ENCODE data around the gene TP53I3.
A peak's percentile ranks its signal among the peaks of the same experiment; 100 is the strongest.
"Not testable (repeated sequence)": the region's sequence is repeated elsewhere in the genome, so short reads cannot be mapped to it uniquely, and the experiment has no call there.

Gene TP53I3

DNA sequence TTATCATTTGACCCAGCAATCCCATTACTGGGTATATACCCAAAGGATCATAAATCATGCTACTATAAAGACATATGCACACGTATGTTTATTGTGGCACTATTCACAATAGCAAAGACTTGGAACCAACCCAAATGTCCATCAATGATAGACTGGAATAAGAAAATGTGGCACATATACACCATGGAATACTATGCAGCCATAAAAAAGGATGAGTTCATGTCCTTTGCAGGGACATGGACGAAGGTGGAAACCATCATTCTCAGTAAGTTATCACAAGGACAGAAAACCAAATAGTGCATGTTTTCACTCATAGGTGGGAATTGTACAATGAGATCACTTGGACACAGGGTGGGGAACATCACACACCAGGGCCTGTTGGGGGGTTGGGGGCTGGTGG lies 16.1 kb upstream of the TP53I3 start:
- DNase-seq (ENCODE audit: low read depth in 2 of 2), result not testable (repeated sequence)

DNA sequence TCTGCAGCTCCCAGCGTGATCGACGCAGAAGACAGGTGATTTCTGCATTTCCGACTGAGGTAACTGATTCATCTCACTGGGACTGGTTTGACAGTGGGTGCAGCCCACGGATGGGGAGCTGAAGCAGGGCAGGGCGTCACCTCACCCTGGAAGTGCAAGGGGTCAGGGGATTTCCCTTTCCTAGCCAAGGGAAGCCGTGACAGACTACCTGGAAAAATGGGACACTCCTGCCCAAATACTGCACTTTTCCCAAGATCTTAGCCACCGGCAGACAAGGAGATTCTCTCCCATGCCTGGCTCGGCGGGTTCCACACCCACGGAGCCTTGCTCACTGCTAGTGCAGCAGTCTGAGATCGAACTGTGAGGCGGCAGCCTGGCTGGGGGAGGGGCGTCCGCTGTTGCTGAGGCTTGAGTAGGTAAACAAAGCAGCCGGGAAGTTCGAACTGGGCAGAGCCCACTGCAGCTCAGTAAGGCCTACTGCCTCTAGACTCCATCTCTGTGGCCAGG lies 10.6 kb upstream of the TP53I3 start:
- DNase-seq (ENCODE audit: low read depth in 2 of 2), result not testable (repeated sequence)

- DNase-seq (ENCODE audit: low read depth in 2 of 2), result not testable (repeated sequence)
Measured at GRCh38 chr2:24093270-24093669, 8.6 kb upstream of the TP53I3 start.

GRCh38 chr2:24088821-24089359 lies 4.3 kb upstream of the TP53I3 start:
- DNase-seq (ENCODE audit: low read depth in 2 of 2), result no peak

DNA sequence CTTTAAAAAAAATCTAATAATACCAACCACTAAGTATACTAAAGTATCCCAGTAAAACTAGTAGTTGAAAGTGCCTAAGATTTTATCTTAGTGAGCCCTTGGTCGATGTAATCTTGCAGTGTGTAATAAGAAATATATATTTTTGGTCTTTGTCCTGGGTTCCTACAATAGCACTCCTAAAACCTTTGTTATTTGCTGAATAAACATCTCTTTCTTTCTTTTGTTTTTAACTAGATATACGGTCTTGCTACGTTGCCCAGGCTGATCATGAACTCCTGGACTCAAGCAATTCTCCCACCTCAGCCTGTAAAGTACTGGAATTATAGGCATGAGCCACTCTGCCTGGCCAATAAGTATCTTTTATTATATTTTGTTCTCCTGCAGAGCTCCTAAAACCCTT lies 2.4 kb upstream of the TP53I3 start:
- DNase-seq (ENCODE audit: low read depth in 2 of 2), result no peak

- DNase-seq (ENCODE audit: low read depth in 2 of 2), result no peak
Measured at GRCh38 chr2:24086241-24086640, 1.6 kb upstream of the TP53I3 start.

- no peak for DNase-seq (ENCODE audit: low read depth in 2 of 2)
Measured at GRCh38 chr2:24085200-24085489, 511 bp upstream of the TP53I3 start.

GRCh38 chr2:24083567-24084385 lies 858 bp downstream of the TP53I3 start:
- no peak for DNase-seq (ENCODE audit: low read depth in 2 of 2)

GRCh38 chr2:24082787-24083566 lies 1.7 kb downstream of the TP53I3 start:
- no peak for DNase-seq (ENCODE audit: low read depth in 2 of 2)

GRCh38 chr2:24080701-24081100 lies 3.9 kb downstream of the TP53I3 start:
- DNase-seq (ENCODE audit: low read depth in 2 of 2), result no peak

DNA sequence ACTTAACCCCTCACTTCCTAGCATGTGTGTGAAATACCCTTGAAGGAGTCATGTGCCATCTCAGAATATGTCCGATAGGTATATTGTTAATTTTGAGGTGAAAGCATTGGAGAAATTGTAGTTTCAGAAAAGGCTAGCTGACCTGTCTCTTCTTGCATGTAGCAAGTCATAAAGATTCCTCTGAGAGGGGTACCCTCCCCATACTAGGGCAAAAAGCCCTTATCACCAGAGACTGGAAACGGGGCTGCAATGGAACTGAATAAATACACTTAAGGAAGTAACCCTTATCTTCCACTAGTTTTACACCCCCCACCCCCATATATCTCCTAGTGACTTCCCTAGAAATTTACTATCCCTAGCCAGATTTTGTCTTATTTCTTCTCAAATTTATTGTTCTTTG lies 6.8 kb downstream of the TP53I3 start:
- no peak for DNase-seq (ENCODE audit: low read depth in 2 of 2)

GRCh38 chr2:24077535-24077877 lies 7.1 kb downstream of the TP53I3 start:
- DNase-seq (ENCODE audit: low read depth in 2 of 2), result no peak

GRCh38 chr2:24076849-24077534 lies 7.6 kb downstream of the TP53I3 start:
- DNase-seq (ENCODE audit: low read depth in 2 of 2), result no peak

- peak; percentile 98 to 100 for DNase-seq (ENCODE audit: low read depth in 2 of 2)
Measured at GRCh38 chr2:24075915-24076848, 8.5 kb downstream of the TP53I3 start, which contains the start of gene SF3B6. TSS of gene SF3B6 (minus strand) at chr2:24076326. CDS start at chr2:24076229, 97 bp downstream.

- DNase-seq (ENCODE audit: low read depth in 2 of 2), result no peak
Measured at GRCh38 chr2:24075259-24075658, 9.4 kb downstream of the TP53I3 start.

DNA sequence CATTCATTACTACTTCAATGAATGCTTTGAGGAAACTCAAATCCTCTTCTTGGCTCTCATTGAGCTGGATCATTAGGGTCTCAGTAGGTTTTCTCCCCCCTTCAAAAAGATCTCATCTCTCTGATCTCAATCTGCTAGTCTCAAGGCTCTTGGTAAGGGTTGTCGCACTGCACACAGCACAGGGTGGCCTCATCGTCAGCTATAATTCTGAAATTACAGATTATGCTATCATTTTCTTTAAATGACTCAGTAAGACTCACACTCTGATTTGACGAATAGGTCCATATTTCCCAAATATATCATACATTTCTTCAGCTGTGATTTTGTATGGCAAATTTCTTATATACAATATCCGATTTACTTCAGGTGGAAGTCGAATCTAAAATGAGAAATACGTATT lies 10.8 kb downstream of the TP53I3 start:
- no peak for DNase-seq (ENCODE audit: low read depth in 2 of 2)

DNA sequence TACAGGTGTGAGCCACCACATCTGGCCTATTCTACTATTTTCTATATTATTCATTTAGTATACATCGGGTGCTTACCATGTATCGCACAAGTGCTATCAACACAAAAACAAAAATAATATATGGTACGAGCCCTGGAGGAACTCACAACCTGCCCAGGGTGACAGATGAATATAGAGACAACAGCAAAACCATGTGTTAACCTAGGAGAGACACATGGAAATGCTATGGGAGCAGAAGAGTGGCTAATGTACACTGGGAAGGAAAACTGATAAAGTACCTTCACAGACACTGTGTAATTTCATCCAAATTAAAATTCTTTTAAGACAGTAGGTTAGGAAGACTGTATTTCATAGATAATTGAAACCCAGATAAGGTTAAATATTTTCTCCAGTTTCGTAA lies 12.4 kb downstream of the TP53I3 start:
- no peak for DNase-seq (ENCODE audit: low read depth in 2 of 2)

GRCh38 chr2:24065341-24065740 lies 19.3 kb downstream of the TP53I3 start:
- DNase-seq (ENCODE audit: low read depth in 2 of 2), result no peak

GRCh38 chr2:24058564-24059271 lies 25.9 kb downstream of the TP53I3 start:
- no peak for DNase-seq (ENCODE audit: low read depth in 2 of 2)

GRCh38 chr2:24055750-24056149 lies 28.9 kb downstream of the TP53I3 start:
- no peak for DNase-seq (ENCODE audit: low read depth in 2 of 2)
